ENCODE data around the gene CRELD2.

GRCh38 chr22:49920859-49921258, 2.4 kb downstream of the CRELD2 start:
- TF ChIP-seq CTCF (tag by site-specific recombination; IDR thresholded peaks at IDR 0.05) = no peak
- TF ChIP-seq YY1 (tag by site-specific recombination; IDR thresholded peaks at IDR 0.05) = no peak
- TF ChIP-seq PRDM1 (tag by site-specific recombination; IDR thresholded peaks at IDR 0.05) = no peak
- no peak for TF ChIP-seq ZNF433 (tag by site-specific recombination; IDR thresholded peaks at IDR 0.05; ENCODE audit: low read depth)
- TF ChIP-seq ZNF274 (IDR thresholded peaks at IDR 0.05; ENCODE audit: low read length) = no peak
- no peak for TF ChIP-seq ZNF274 (tag by site-specific recombination; IDR thresholded peaks at IDR 0.05; ENCODE audit: borderline replicate concordance)
- no peak for TF ChIP-seq INSM2 (tag by site-specific recombination; IDR thresholded peaks at IDR 0.05)
- no peak for TF ChIP-seq REST (tag by site-specific recombination; IDR thresholded peaks at IDR 0.05)
- TF ChIP-seq ZNF600 (tag by site-specific recombination; IDR thresholded peaks at IDR 0.05) = no peak
- TF ChIP-seq ZNF211 (tag by site-specific recombination; IDR thresholded peaks at IDR 0.05; ENCODE audit: low read depth) = no peak
- no peak for TF ChIP-seq ZEB2 (tag by site-specific recombination; IDR thresholded peaks at IDR 0.05)
- TF ChIP-seq SALL2 (tag by site-specific recombination; IDR thresholded peaks at IDR 0.05; ENCODE audit: borderline replicate concordance) = no peak

All from HEK293 (cell line).